GM20431 (cell line): ENCODE measurements around the gene SUSD1.

Experiments
- in situ Hi-C: fragments of 300-500 bp; cut with MseI, MboI; formaldehyde crosslinking; loops from one replicate; pipeline ENCODE4 v1.15.0; 2020; ENCODE audit warnings: low sequenced_read_pairs; ENCODE audit not compliant: unreplicated experiment

SUSD1 gene

DNA sequence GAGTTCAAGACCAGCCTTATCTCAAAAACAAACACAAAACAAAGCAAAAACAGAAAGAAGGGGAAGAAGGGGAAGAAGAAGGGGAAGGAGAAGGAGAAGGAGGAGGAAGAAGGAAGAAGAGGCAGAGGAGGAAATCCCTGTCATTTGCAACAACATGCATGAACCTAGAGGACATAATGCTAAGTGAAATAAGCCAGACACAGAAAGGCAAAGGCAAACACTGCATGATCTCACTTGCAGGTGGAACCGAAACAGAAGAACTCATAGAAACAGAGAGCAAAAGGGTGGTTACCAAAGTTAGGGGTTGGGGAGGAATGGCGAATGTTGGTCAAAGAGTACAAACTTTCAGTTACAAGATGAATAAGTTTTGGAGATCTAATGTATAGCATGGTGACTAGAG is 143.1 kb downstream of the SUSD1 start:
- in situ Hi-C loops: no loop called here

DNA sequence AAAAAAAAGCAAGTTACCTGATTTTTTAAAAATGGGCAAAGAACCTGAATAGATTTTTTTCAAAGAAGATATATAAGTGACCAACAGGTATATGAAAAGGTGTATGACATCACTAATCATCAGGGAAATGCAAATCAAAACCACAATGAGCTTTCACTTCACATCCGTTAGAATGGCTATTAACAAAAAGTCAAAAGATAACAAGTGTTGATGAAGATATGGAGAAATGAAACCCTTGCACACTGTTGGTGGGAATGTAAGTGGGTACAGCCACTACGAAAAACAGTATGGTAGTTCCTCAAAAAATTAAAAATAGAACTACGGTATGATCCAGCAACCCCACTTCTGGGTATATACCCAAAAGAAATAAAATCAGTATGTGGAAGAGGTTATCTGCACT is 143.7 kb downstream of the SUSD1 start:
- in situ Hi-C loops: no loop called here

DNA sequence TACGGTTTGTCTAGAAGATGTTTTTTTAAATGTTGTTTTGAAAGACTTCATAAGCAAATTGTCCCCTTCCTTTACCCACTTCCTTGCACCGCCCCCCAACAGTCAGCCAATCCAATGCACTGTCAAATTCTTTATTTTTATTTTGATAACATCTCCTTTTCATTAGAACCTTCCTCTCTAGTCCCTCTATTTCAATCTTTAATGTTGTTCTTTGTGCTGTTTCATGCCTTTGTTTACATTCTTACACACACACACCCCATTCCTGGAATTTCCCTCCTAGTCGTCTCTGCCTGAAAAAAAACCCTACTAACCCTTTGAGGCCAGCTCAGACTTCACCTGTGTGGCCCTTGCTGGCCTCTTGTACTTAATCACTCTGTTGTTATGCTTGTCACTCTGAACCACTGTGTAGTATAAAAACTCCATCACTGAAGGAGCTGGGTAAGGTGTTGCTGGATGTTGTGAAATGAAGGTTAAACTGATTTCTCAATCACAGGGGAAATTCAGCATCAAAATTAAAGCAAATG is 145.1 kb downstream of the SUSD1 start:
- in situ Hi-C loops: no loop called here

DNA sequence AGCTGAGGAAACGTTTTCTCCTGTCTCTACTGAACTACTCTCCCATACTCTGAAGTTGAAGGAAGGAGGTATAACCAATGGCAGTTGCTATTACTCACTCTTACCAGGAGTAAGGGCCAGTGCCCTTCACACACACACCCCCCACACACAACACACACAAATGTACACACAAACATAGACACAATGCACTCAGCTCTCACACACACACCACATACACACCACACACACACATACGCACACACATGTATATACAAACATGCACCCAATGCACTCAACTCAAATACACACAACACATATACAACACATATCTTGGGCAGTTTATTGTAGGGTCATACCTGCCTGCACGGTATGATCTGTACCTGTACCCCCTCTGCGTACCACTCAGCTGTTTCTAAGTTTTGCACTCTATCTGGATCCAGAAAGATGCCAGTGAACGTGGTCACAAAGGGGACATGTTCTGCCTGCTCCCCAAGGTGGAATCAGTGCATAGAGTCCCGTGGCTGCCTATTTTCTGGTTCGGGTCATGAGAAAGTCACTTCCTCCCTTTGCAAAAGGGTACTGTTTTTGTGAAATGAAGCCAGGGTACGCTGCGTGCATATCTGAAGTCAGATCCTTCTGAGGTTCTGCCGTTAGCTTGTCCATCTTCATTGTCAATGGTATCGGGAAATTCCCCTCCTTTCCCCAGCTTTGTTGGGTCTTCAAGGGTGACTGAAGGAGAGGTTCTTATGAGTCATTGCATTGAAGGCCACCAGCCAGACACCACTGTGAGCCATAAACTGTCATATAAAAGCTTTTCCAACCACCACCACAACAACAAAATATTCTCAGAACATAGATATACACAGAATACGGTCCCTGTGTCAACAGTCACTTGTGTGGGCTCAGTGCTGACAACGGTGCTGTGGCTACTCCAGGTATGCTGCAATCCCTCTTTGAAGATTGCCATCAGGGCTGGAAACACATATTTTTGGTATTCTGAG is 146.6 kb downstream of the SUSD1 start:
- in situ Hi-C loops: no loop called here

DNA sequence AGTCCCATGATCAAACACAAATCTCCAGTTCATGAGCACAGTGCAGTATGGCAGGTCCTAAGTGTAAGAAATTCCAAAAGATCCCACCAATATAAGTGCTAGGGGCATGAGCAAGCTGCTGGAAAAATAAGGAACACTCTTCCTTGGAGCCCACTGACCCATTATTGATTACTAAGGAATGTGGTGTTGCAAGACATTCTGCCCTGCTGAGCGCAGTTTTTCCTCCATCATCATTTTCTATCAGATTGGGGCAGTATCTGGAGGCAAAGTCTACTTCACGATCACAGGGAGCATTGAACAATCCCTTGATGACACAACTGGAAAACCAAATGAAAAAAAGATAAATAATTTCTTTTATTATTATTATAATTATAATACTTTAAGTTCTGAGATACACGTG is 149.2 kb downstream of the SUSD1 start:
- in situ Hi-C loops: no loop called here

DNA sequence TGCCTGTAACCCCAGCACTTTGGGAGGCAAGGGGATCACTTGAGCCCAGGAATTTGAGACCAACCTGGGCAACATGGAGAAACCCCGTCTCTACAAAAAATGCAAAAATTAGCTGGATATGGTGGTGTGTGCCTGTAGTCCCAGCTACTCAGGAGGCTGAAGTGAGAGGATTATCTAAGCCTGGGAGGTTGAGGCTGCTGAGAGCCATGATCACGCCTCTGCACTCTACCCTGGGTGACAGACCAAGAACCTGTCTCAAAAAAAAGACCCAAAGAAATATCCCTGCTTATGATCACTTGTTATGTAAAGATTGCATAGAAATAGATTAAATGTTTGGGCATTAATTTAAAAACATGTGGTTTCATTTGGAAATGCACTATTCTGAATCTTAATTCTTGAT is 153.4 kb downstream of the SUSD1 start:
- in situ Hi-C loops: no loop called here

DNA sequence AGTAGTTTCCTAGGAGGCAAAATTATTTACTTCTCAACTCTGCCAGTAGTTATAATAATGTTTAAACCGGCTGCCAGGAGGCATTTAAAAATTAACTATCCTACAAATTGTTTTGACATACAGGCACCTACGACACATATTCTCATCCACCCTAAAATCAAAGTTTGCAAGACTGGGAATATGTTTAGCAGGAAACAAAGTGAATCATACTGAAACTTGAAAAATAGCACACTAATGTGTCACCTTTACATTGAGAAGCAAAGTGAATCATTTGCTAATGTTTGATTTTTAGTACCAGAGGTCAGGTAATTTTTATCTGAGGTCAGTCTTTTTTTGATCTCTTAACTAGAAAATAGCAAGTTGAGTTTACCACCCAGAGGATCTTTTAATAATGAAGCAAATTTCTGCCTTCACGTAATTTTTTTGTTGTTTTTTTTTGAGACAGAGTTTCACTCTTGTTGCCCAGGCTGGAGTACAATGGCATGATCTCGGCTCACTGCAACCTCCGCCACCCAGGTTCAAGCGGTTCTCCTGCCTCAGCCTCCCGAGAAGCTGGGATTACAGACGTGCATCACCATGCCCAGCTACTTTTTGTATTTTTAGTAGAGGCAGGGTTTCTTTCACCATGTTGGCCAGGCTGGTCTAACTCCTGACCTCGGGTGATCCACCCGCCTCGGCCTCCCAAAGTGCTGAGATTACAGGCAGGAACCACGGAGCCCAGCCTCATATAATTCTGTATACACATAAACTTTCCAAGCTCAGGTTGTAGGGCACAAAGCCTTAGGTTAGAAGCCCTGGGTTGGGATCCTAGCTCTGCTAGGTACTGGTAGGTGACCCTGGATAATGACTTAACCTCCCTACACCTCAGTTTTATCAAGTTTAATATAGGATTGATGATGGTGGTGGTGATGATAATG is 154.2 kb downstream of the SUSD1 start:
- in situ Hi-C loops: no loop called here

DNA sequence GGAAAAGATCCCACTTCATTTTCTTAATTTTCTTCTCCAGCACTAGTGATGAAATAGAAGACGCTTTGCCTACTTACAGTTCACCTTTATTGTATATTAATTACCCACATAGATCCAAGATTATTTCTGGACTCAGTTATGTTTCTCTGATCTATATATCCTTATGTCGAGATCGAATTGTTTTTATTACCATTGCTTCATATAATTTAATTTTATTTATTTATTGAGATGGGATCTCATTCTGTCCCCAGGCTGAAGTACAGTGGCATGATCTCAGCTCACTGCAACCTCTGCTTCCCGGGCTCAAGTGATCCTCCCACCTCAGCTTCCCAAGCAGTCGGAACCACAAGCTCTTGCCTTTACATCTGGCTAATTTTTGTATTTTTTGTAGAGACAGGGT is 157.2 kb downstream of the SUSD1 start:
- in situ Hi-C loops: no loop called here

DNA sequence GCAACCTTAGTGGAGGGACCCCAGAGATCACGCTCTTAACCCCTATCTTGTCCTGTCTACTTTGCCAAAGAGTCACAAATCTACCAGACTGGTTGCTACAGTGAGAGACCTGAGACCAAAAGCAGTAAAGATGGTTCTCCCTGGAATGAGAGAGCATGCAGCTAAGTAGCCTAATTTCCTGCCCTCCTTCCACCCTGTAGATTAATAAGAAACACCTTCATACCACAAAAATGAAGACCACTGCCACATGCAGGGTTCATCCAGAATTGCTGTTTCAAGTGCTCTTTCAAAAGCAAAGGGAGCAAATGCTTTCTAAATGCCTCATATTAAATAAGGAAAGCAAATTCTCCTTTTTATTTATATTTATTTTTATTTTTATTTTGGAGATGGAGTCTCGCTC is 159.4 kb downstream of the SUSD1 start:
- in situ Hi-C loops: no loop called here

DNA sequence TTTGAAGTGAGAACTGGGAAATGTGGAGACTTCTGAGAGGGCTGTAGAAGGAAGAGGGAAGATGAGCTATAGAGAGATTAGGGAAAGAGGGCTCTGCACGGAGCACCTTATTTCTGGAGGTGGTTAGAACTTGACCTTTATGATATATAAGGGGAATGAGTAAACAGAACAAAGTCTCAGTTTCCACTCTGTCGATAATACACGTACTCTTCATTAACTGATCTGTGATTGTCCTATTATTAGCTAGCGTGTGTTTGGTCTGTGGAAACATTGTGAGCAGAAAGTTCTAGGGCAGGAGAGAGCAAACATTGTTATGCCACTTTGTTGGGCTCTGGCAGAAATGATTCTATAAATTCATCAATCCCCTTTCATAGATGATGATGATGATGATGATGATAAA is 159.9 kb downstream of the SUSD1 start:
- in situ Hi-C loops: no loop called here

DNA sequence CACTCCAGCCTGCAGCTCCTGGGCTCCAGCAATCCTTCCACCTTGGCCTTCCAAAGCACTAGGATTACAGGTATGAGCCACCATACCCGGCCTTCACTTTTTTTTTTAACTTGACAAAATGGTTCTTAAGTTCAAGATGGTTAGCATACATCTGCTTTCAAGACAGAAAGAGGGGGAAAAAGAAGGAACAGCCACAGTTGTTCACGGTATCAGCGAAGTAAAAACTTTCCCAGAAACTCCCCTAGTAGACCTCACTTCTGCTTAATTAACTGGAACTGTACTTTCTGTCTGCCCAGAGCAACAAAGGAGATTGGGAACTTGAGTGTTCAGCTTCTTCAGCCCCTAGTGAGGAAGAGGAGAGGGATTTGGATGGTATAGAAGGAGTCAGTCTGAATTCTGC is 161.8 kb downstream of the SUSD1 start:
- in situ Hi-C loops: no loop called here

DNA sequence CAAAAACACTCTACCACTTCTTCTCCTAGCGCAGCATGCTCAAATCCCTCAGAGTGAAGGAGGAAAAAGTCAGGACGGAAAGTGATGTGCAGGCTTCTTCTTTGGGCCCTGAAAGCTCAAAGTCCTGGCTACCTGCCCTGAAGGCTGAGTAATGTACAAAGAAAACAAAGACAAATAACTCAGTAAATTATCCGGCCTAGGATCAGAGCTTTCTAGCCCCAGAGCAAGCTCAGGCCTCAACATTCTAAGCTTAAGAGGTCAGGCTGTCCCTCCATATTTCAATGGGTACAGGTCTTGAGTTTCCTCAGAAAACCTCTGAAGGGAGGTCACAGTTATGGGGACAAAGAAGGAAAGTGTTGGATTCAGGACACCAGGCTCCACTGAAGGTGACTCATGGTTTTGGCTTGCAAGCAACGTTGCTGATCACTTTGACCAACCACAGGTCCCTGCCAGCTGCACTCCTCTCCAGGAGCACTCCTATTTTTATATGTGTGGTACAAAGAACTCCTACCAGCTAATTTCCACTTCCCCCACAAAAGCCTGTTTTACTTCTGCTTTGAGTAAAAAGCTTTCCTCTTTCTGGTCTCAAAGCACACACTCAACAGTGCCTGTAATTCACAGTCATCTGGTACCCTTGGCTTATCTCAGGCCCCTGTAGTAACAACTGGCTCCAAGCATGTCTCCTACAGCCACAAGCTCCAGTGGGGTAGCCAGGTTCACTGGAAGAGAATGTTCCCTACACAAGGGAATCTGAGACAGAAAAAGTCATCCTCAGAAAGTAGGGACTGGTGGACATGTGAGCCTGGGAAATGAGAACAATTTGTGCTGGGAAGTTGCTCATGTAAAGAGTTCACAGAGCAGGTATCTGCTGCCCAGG is 162.8 kb downstream of the SUSD1 start:
- in situ Hi-C loops: no loop called here

DNA sequence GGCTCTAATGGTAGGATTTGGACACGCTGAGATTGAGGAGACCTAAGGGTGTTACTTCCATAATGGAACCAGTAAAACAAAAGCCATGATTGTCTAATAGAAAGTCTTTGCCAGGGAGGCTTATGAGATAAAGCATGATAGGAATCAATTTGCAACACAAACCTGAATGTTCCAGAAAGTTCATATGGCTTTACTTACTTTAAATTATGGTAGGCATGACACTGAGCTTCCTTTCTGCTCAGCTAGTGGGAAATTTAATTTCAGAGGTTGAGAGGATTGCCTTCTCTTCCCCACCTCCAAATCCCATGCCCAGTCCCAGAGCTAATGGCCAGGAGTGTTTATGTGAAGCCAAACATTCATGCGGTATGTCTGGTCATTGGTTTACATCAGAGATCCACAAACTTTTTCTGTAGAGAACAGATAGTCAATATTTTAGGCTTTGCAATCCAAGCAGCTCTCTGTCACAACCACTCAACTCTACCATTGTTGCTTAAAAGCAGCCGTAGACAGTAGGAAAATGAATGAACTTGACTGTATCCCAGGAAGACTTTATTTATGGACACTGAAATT is 164.0 kb downstream of the SUSD1 start:
- in situ Hi-C loops: no loop called here

DNA sequence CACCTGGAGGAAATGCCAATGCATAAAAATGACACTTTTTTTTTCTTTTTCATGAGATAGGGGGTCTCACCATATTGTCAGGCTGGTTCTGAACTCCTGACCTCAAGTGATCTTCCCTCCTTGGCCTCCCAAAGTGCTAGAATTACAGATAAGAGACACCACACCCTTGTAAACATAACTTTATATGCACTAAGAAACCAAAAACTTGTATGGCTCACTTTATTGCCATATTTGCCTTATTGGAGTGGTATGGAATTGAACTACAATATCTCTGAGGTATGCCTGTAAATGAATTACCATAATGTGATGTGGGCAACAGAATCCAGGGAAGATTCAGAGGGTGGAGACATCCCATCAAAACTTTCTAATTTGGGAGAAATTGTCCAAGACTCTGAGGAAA is 164.6 kb downstream of the SUSD1 start:
- in situ Hi-C loops: no loop called here

DNA sequence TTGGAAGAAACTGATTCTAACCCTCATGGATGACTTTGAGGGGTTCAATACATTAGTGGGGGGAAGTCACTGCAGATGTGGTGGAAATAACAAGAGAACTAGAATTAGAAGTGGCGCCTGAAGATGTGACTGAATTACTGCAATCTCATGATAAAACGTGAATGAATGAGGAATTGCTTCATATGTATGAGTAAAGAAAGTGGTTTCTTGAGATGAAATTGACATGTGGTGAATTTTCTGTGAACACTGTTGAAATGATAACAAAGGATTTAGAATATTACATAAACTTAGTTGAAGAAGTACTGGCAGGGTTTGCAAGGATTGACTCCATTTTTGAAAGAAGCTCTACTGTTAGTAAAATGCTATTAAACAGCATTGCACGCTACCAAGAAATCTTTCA is 165.4 kb downstream of the SUSD1 start:
- in situ Hi-C loops: no loop called here

DNA sequence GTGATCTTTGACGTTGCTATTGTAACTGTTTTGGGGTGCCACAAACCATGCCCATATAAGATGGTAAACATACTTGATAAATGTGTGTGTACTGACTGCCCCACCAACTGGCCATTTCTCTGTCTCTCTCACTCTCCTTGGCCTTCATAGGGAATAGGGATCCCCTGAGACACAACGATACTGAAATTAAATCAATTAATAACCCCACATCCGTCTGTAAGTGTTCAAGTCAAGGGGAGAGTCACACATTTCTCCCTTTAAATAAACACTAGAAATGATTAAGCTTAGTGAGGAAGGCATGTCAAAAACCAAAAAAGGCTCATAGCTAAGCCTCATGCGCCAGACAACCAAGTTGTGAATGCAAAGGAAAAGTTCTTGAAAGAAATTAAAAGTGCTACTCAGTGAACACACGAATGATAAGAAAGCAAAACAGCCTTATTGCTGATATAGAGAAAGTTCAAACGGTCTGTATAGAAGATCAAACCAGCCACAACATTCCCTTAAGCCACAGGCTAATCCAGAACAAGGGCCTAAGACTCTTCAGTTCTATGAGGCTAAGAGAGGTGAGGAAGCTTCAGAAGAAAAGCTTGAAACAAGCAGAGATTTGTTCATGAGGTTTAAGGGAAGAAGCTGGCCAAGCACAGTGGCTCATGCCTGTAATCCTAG is 167.4 kb downstream of the SUSD1 start:
- in situ Hi-C loops: no loop called here

DNA sequence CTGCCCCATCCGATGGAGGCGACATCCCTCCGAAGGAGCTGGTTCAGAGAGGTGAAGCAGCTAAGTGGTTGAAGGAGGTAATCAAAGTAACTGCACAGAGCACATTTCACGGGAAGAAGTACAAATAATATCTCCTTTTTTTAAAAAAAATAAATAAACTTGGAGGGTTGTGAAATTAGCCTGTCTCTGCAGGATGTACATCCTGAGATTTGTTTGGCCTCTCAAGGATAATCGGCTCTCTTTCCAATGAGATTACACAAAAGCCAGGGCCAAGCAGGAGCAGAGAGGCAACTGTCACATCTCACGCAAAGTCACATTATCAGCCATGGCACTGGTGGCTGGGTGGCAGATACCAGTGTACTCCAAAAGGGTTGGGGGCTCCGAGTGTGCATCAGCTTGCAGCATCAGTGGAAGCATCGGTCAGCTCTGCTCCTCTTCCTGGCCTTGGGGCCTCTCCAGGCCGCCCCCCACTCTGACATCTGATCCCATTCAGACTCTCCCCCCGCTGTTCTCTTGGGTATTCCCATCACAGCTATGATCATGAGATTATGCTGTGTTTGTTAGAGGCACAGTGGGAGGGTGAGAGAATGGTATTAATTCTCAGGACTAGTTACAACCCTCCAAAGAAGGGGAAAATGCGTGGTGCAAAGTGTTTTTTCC is 168.6 kb downstream of the SUSD1 start:
- in situ Hi-C loops: no loop called here

DNA sequence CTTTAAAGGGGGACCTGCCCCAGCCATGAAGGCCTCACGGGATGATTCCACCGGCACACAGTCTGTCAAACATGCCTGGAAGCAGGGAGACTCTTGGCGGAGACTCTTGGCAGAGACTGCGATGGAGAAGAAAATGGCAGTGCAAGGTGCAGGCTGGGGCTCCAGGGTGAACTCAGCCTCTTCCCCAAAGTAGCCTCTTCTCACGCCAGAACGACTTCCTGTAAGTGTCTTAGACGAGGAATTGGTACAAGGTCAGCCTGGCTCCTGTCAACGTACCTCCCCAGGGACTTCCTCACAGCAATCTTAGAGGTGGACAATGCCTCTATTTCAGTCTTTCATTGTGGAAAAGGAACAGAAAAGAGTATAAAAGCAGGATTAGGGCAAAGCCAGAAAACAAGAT is 169.2 kb downstream of the SUSD1 start:
- in situ Hi-C loops: no loop called here

DNA sequence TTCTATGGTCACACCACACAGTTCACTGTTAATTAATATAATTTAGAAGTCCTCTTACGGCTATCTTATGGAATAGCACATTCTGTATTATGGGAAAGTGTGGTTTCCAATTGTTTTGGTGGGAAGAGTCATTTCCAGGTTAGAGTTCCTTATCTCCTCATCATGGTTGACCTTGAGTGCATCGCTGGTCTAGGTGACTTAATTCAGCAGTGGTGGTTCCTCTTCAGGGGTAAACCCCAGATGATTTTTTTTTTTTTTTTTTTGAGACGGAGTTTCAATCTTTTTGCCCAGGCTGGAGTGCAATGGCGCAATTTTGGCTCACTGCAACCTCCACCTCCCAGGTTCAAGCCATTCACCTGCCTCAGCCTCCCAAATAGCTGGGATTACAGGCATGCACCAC is 171.6 kb downstream of the SUSD1 start:
- in situ Hi-C loops: no loop called here
